HEK293T (cell line): ENCODE data around the gene TMC8.

ENCODE experiments used
- CTCF ChIA-PET: fragments of 350-600 bp; formaldehyde crosslinking; extraction: SDS; loops from one replicate; lab custom pipeline; 2021; ENCODE audit warnings: antibody characterized with exemption, inconsistent platforms; lab: Yijun Ruan, JAX
- POLR2A ChIA-PET: fragments of 350-600 bp; formaldehyde crosslinking; extraction: SDS; loops from one replicate; lab custom pipeline; 2020; ENCODE audit warnings: antibody characterized with exemption, inconsistent platforms; lab: Yijun Ruan, JAX
- DNase-seq: peaks from one replicate; pipeline ENCODE4 v3.0.0; 2012; ENCODE audit warnings: mixed read lengths; ENCODE audit errors: extremely low spot score
- ARNT ChIP-seq: fragments of 450-650 bp; IDR thresholded peaks from 2 replicates; pipeline ENCODE4 v1.6.1; 2017; ENCODE audit warnings: mild to moderate bottlenecking
- BHLHE40 ChIP-seq: fragments of 450-650 bp; IDR thresholded peaks from 2 replicates; pipeline ENCODE4 v1.6.1; 2016; ENCODE audit warnings: mild to moderate bottlenecking, moderate library complexity, borderline replicate concordance
- CTBP1 ChIP-seq: fragments of 450-650 bp; IDR thresholded peaks from 2 replicates; pipeline ENCODE4 v1.6.1; 2016; ENCODE audit warnings: borderline replicate concordance
- ELF4 ChIP-seq: fragments of 450-650 bp; IDR thresholded peaks from 2 replicates; pipeline ENCODE4 v1.6.1; 2017; ENCODE audit warnings: antibody characterized with exemption
- FOXA1 ChIP-seq: fragments of 450-650 bp; IDR thresholded peaks from 2 replicates; pipeline ENCODE4 v1.6.1; 2016; ENCODE audit warnings: mild to moderate bottlenecking
- FOXK2 ChIP-seq: fragments of 450-650 bp; IDR thresholded peaks from 2 replicates; pipeline ENCODE4 v1.6.1; 2016; ENCODE audit warnings: mild to moderate bottlenecking
- FOXM1 ChIP-seq: fragments of 450-650 bp; IDR thresholded peaks from 2 replicates; pipeline ENCODE4 v1.6.1; 2017; ENCODE audit warnings: mild to moderate bottlenecking, borderline replicate concordance
- HDGF ChIP-seq: fragments of 450-650 bp; IDR thresholded peaks from 2 replicates; pipeline ENCODE4 v1.6.1; 2017; ENCODE audit warnings: antibody characterized with exemption, borderline replicate concordance
- L3MBTL2 ChIP-seq: fragments of 450-650 bp; conservative IDR thresholded peaks from 2 replicates; pipeline ENCODE4 v1.6.1; 2016; ENCODE audit warnings: mild to moderate bottlenecking
- LEF1 ChIP-seq: fragments of 450-650 bp; IDR thresholded peaks from 2 replicates; pipeline ENCODE4 v1.6.1; 2017; ENCODE audit warnings: mild to moderate bottlenecking, borderline replicate concordance
- NFRKB ChIP-seq: fragments of 450-650 bp; IDR thresholded peaks from 2 replicates; pipeline ENCODE4 v1.6.1; 2016; ENCODE audit warnings: mild to moderate bottlenecking, moderate library complexity
- SP1 ChIP-seq: fragments of 450-650 bp; IDR thresholded peaks from 2 replicates; pipeline ENCODE4 v1.6.1; 2017
- SUZ12 ChIP-seq: fragments of 450-650 bp; IDR thresholded peaks from 2 replicates; pipeline ENCODE4 v1.6.1; 2016; ENCODE audit warnings: mild to moderate bottlenecking
- TARDBP ChIP-seq: fragments of 450-650 bp; IDR thresholded peaks from 2 replicates; pipeline ENCODE4 v1.6.1; 2016
- ZNF384 ChIP-seq: fragments of 450-650 bp; IDR thresholded peaks from 2 replicates; pipeline ENCODE4 v1.6.1; 2016
- TF ChIP-seq, protein P1 (sequence below): fragments of 450-650 bp; IDR thresholded peaks from 2 replicates; pipeline ENCODE4 v1.6.1; 2016

Gene TMC8

GRCh38 chr17:78144147-78144719 lies 13.7 kb downstream of the TMC8 start:
- TF ChIP-seq BHLHE40 (no peak), FOXM1 (no peak), ELF4 (no peak), HDGF (no peak), SP1 (no peak), ARNT (no peak), SUZ12 (no peak), CTBP1 (no peak), L3MBTL2 (no peak), LEF1 (no peak), FOXK2 (no peak), ZNF384 (no peak), NFRKB (no peak), FOXA1 (no peak), TARDBP (no peak)
- TF ChIP-seq, protein P1, sequence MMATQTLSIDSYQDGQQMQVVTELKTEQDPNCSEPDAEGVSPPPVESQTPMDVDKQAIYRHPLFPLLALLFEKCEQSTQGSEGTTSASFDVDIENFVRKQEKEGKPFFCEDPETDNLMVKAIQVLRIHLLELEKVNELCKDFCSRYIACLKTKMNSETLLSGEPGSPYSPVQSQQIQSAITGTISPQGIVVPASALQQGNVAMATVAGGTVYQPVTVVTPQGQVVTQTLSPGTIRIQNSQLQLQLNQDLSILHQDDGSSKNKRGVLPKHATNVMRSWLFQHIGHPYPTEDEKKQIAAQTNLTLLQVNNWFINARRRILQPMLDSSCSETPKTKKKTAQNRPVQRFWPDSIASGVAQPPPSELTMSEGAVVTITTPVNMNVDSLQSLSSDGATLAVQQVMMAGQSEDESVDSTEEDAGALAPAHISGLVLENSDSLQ = no peak
- POLR2A ChIA-PET = interaction anchor here (1.8 to 2.2 kb wide), 2 partner anchors 9 to 42 kb away, joined by 6 to 8 read pairs; partner anchors contain the start of genes AFMID and TK1
- CTCF ChIA-PET = interaction anchor here (2.0 kb wide), 1 partner anchor 9 kb away, joined by 6 read pairs; no protein-coding TSS in a partner anchor
- DNase-seq = no peak

DNA sequence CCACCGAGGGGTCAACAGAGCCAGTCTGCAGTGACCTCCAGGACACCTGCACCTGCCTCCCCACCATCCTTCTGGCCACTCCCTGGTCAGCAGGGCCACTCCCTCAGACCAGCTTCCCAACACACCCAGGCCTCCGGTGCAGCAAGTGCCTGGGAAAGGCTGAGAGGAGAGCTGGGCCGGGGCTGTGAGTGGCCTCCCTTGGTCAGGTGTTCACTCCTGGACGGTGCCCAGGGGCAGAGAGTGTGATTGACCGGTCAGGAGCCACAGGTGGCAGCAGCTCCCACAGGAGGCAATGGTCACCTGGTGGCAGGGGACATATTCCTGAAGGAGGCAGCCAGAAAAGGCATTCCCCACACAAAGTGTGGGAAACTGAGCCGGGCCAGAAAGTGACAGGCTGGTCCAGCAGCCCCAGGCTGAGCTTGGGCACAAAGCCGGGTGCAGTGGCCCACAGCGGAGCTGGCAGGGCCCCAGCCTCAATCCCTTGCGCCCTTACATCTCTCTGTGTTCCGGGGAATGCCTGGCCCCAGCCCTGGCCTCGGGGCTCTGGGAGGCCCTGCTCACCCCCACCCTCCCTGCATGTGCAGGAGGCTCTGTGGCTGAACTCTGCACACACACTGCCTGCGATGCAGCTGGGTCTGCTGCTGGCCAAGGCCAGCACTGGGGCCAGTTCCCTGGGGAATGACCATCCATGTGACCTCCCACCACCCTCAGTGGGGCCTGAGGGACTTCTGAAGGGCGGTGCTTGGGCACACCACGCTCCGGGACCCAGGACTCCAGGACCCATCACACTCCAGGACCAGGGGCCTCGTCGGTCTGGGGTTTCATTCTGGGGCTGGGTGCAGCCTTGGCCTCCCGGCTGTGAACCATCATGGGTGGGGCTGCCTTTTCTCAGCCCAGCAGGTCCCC lies 14.4 kb downstream of the TMC8 start:
- CTCF ChIA-PET = interaction anchor here (2.0 kb wide), 1 partner anchor 10 kb away, joined by 6 read pairs; no protein-coding TSS in a partner anchor
- DNase-seq = no peak
- TF ChIP-seq, protein P1 = no peak
- no peak for TF ChIP-seq L3MBTL2
- no peak for TF ChIP-seq SP1
- no peak for TF ChIP-seq NFRKB
- no peak for TF ChIP-seq LEF1
- TF ChIP-seq BHLHE40 = no peak
- no peak for TF ChIP-seq TARDBP
- no peak for TF ChIP-seq HDGF
- POLR2A ChIA-PET = interaction anchor here (1.3 to 2.2 kb wide), 3 partner anchors 10 to 42 kb away, joined by 6 to 8 read pairs (median 7); partner anchors contain the start of genes AFMID and TK1

GRCh38 chr17:78146471-78146869 lies 15.9 kb downstream of the TMC8 start:
- POLR2A ChIA-PET = no interaction called here
- no peak for DNase-seq
- CTCF ChIA-PET = no interaction called here
- TF ChIP-seq SP1 (no peak), BHLHE40 (no peak), ZNF384 (no peak), FOXA1 (no peak), NFRKB (no peak), LEF1 (no peak), HDGF (no peak), FOXM1 (no peak), TARDBP (no peak), CTBP1 (no peak), SUZ12 (no peak), L3MBTL2 (no peak)
- TF ChIP-seq, protein P1 = no peak

DNA sequence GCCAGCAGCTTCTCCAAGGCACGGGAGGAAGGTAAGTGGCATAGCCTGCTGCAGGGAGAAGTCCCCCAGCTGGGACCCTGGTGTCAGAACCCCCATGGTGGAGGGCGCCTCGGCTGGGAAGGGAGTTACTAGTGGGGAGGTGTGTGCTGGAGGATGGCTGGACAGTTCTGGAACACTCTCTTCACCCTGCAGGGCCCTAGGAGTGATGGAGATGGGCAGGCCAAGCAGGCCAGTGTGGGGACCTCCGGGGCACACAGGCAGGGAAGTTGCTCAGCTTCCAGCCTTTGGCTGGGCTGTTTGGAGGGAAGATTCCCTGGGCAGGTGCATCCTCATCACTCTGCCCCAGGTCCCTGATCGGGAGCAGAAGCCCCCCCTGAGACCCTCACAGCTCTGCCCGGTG lies 16.3 kb downstream of the TMC8 start:
- no peak for DNase-seq
- POLR2A ChIA-PET = no interaction called here

More for the DNA sequence above, 16.3 kb downstream of the TMC8 start:
- CTCF ChIA-PET = no interaction called here
- no peak for TF ChIP-seq ARNT
- no peak for TF ChIP-seq SUZ12
- TF ChIP-seq FOXA1 = no peak
- no peak for TF ChIP-seq ELF4
- no peak for TF ChIP-seq L3MBTL2
- no peak for TF ChIP-seq BHLHE40
- TF ChIP-seq, protein P1 = no peak
- TF ChIP-seq FOXK2 = no peak
- TF ChIP-seq SP1 = no peak
- no peak for TF ChIP-seq HDGF
- no peak for TF ChIP-seq ZNF384
- no peak for TF ChIP-seq FOXM1
- TF ChIP-seq NFRKB = no peak
- TF ChIP-seq CTBP1 = no peak
- no peak for TF ChIP-seq LEF1
- no peak for TF ChIP-seq TARDBP
